Loucy (cell line): ENCODE results near the gene PTPRN2.

Experiments
- H2AFZ ChIP-seq: fragments of 200-600 bp; sonication (generic); 2 replicates; pipeline ENCODE4 v1.6.0; 2016; ENCODE audit warnings: antibody characterized with exemption, mild to moderate bottlenecking, low read length, moderate library complexity
- H3F3A ChIP-seq: fragments of 200-600 bp; 2 replicates; pipeline ENCODE4 v1.6.0; 2016; ENCODE audit warnings: antibody characterized with exemption, low read depth, mild to moderate bottlenecking
- H3K27me3 ChIP-seq: fragments of 200-600 bp; sonication (generic); 2 replicates; pipeline ENCODE4 v1.6.1; 2014; ENCODE audit warnings: low read length, mild to moderate bottlenecking; ENCODE audit not compliant: insufficient read depth, poor library complexity, severe bottlenecking
- H3K36me3 ChIP-seq: fragments of 200-600 bp; sonication (generic); 2 replicates; pipeline ENCODE4 v1.6.1; 2016; ENCODE audit warnings: low read length; ENCODE audit not compliant: insufficient read depth
- H3K4me1 ChIP-seq: fragments of 200-600 bp; sonication (generic); 2 replicates; pipeline ENCODE4 v1.5.1; 2014; ENCODE audit warnings: low read length, mild to moderate bottlenecking; ENCODE audit not compliant: insufficient read depth, poor library complexity, severe bottlenecking
- H3K4me2 ChIP-seq: fragments of 200-600 bp; sonication (generic); 2 replicates; pipeline ENCODE4 v1.6.0; 2014; ENCODE audit warnings: antibody characterized with exemption, low read length, low read depth, mild to moderate bottlenecking; ENCODE audit not compliant: poor library complexity, severe bottlenecking
- H3K4me3 ChIP-seq: fragments of 200-600 bp; sonication (generic); 2 replicates; pipeline ENCODE4 v1.5.1; 2014; ENCODE audit warnings: low read length, mild to moderate bottlenecking, mixed read lengths; ENCODE audit not compliant: poor library complexity, severe bottlenecking
- H3K79me2 ChIP-seq: fragments of 200-600 bp; sonication (generic); 2 replicates; pipeline ENCODE4 v1.6.1; 2014; ENCODE audit warnings: low read length; ENCODE audit not compliant: insufficient read depth
- H3K9ac ChIP-seq: fragments of 200-600 bp; sonication (generic); 2 replicates; pipeline ENCODE4 v1.6.0; 2014; ENCODE audit warnings: mild to moderate bottlenecking, low read depth, low read length, moderate library complexity; ENCODE audit not compliant: poor library complexity, severe bottlenecking
- H3K9me2 ChIP-seq: fragments of 200-600 bp; sonication (generic); replicated peaks from 2 replicates; pipeline ENCODE4 v1.6.1; 2016; ENCODE audit warnings: low read depth, low read length, mixed read lengths
- H3K9me3 ChIP-seq: fragments of 200-600 bp; sonication (generic); 2 replicates; pipeline ENCODE4 v1.6.1; 2014; ENCODE audit warnings: mild to moderate bottlenecking, antibody characterized with exemption, low read length, low read depth; ENCODE audit not compliant: insufficient read depth
- H4K20me1 ChIP-seq: fragments of 200-600 bp; sonication (generic); 2 replicates; pipeline ENCODE4 v1.6.0; 2014; ENCODE audit warnings: antibody characterized with exemption, low read length, mild to moderate bottlenecking; ENCODE audit not compliant: insufficient read depth, poor library complexity, severe bottlenecking
- CTCF ChIP-seq: fragments of 200-600 bp; sonication (generic); conservative IDR thresholded peaks from 2 replicates; pipeline ENCODE4 v1.5.1; 2014; ENCODE audit warnings: mild to moderate bottlenecking, antibody characterized with exemption, low read length
- EZH2phosphoT487 ChIP-seq: fragments of 200-600 bp; IDR thresholded peaks from 2 replicates; pipeline ENCODE4 v1.6.1; 2018; ENCODE audit warnings: antibody characterized with exemption, mild to moderate bottlenecking, moderate library complexity, borderline replicate concordance

PTPRN2 gene

GRCh38 chr7:157549612-157550299, 1037.9 kb downstream of the PTPRN2 start:
- H3K79me2 ChIP-seq, result no peaks in the 10 kb centered on the region
- TF ChIP-seq EZH2phosphoT487, result no peak
- no peak for TF ChIP-seq CTCF
- H3K4me2 ChIP-seq, result no peak overlapping the region
- no peak overlapping the region for H3K9ac ChIP-seq
- no peaks in the 10 kb centered on the region for H3K36me3 ChIP-seq
- no peaks in the 10 kb centered on the region for H4K20me1 ChIP-seq
- H3K4me1 ChIP-seq, result no peaks in the 10 kb centered on the region
- no peak overlapping the region for H2AFZ ChIP-seq
- no peaks in the 10 kb centered on the region for H3K27me3 ChIP-seq
- no peaks in the 10 kb centered on the region for H3F3A ChIP-seq
- no peaks in the 10 kb centered on the region for H3K9me2 ChIP-seq
- no peaks in the 10 kb centered on the region for H3K9me3 ChIP-seq
- no peak overlapping the region for H3K4me3 ChIP-seq

GRCh38 chr7:157548691-157549303, 1038.8 kb downstream of the PTPRN2 start:
- no peaks in the 10 kb centered on the region for H3K27me3 ChIP-seq
- H3F3A ChIP-seq, result no peaks in the 10 kb centered on the region
- no peak for TF ChIP-seq EZH2phosphoT487
- no peak for TF ChIP-seq CTCF
- no peak overlapping the region for H3K4me2 ChIP-seq
- no peaks in the 10 kb centered on the region for H3K9me2 ChIP-seq
- no peaks in the 10 kb centered on the region for H3K4me1 ChIP-seq
- H3K9ac ChIP-seq, result no peak overlapping the region
- no peaks in the 10 kb centered on the region for H3K9me3 ChIP-seq
- no peaks in the 10 kb centered on the region for H3K36me3 ChIP-seq
- no peak overlapping the region for H2AFZ ChIP-seq
- H4K20me1 ChIP-seq, result no peaks in the 10 kb centered on the region
- H3K4me3 ChIP-seq, result no peak overlapping the region
- no peaks in the 10 kb centered on the region for H3K79me2 ChIP-seq

GRCh38 chr7:157547611-157548010, 1040.0 kb downstream of the PTPRN2 start:
- no peak overlapping the region for H3K4me2 ChIP-seq
- no peak overlapping the region for H2AFZ ChIP-seq
- H3K4me3 ChIP-seq, result no peak overlapping the region
- H3K4me1 ChIP-seq, result no peaks in the 10 kb centered on the region
- no peak for TF ChIP-seq CTCF
- TF ChIP-seq EZH2phosphoT487, result no peak
- no peaks in the 10 kb centered on the region for H3K36me3 ChIP-seq
- H3F3A ChIP-seq, result no peaks in the 10 kb centered on the region
- no peaks in the 10 kb centered on the region for H3K27me3 ChIP-seq
- H3K9me2 ChIP-seq, result no peaks in the 10 kb centered on the region
- no peaks in the 10 kb centered on the region for H4K20me1 ChIP-seq
- H3K79me2 ChIP-seq, result no peaks in the 10 kb centered on the region
- H3K9me3 ChIP-seq, result no peaks in the 10 kb centered on the region
- H3K9ac ChIP-seq, result no peak overlapping the region
